Middle frontal gyrus (tissue), 1 donor: ENCODE results near the gene CREBL2.
A peak's percentile ranks its signal among the peaks of the same experiment; 100 is the strongest.

Source experiments
- DNase-seq: peaks from one replicate; pipeline ENCODE4 v3.0.0-alpha.2; 2015; ENCODE audit warnings: low spot score; ENCODE audit errors: extremely low spot score

The CREBL2 gene

GRCh38 chr12:12671850-12672660 lies 60.4 kb downstream of the CREBL2 start:
- DNase-seq = no peak

- no peak for DNase-seq
Measured at GRCh38 chr12:12673296-12673695, 61.6 kb downstream of the CREBL2 start.

- DNase-seq = no peak
Measured at GRCh38 chr12:12676605-12677004, 64.9 kb downstream of the CREBL2 start.

GRCh38 chr12:12681061-12681765 lies 69.5 kb downstream of the CREBL2 start:
- DNase-seq = no peak

- no peak for DNase-seq
Measured at GRCh38 chr12:12682284-12682683, 70.6 kb downstream of the CREBL2 start.

- no peak for DNase-seq
Measured at GRCh38 chr12:12683136-12683697, 71.5 kb downstream of the CREBL2 start.

- DNase-seq = no peak
Measured at GRCh38 chr12:12683725-12684124, 72.0 kb downstream of the CREBL2 start.

- DNase-seq = peak; percentile 71
Measured at GRCh38 chr12:12684375-12685106, 72.9 kb downstream of the CREBL2 start.

- DNase-seq = peak; percentile 67
Measured at GRCh38 chr12:12685305-12685704, 73.6 kb downstream of the CREBL2 start.

- no peak for DNase-seq
Measured at GRCh38 chr12:12686472-12686871, 74.8 kb downstream of the CREBL2 start.

- DNase-seq = no peak
Measured at GRCh38 chr12:12686925-12687324, 75.2 kb downstream of the CREBL2 start.

GRCh38 chr12:12689647-12690300 lies 78.1 kb downstream of the CREBL2 start:
- no peak for DNase-seq

- no peak for DNase-seq
Measured at GRCh38 chr12:12691549-12691948, 79.9 kb downstream of the CREBL2 start.

GRCh38 chr12:12693111-12693671 lies 81.5 kb downstream of the CREBL2 start:
- no peak for DNase-seq
